HepG2 (cell line): ENCODE results near the gene ARMC2.

Experiments
- CHD2 ChIP-seq: IDR thresholded peaks from 2 replicates; pipeline ENCODE4 v1.6.1; 2011; ENCODE audit warnings: low read depth, low read length, improper control_type of control experiment
- ESRRA ChIP-seq: sonication (generic); formaldehyde crosslinking; IDR thresholded peaks from 2 replicates; pipeline ENCODE4 v1.5.1; 2020; ENCODE audit warnings: mild to moderate bottlenecking, low read depth, missing genetic modification reagents
- KDM5B ChIP-seq: sonication (generic); formaldehyde crosslinking; IDR thresholded peaks from 2 replicates; pipeline ENCODE4 v1.4.0; 2020; ENCODE audit warnings: missing genetic modification reagents, mild to moderate bottlenecking, borderline replicate concordance
- MAZ ChIP-seq, 2 experiments: sonication (generic) in 1 of 2; formaldehyde crosslinking in 1 of 2; IDR thresholded peaks; 2 replicates each; pipeline versions ENCODE4 v1.5.0 to v1.6.1; 2012 to 2020; ENCODE audit warnings: low read depth in 2 of 2, mild to moderate bottlenecking in 2 of 2, borderline replicate concordance in 1 of 2, improper control_type of control experiment in 1 of 2, low read length in 1 of 2, missing genetic modification reagents in 1 of 2, moderate library complexity in 1 of 2
- POLR2A ChIP-seq, 2 experiments: IDR thresholded peaks; 2 replicates each; pipeline ENCODE4 v1.6.1; 2011; ENCODE audit warnings: low read depth in 2 of 2, low read length in 2 of 2, mild to moderate bottlenecking in 1 of 2, moderate library complexity in 1 of 2; ENCODE audit not compliant: insufficient read depth in 1 of 2
- POLR2AphosphoS5 ChIP-seq: IDR thresholded peaks from 2 replicates; pipeline ENCODE4 v1.6.1; 2012; ENCODE audit warnings: low read depth, low read length
- PTBP1 ChIP-seq: fragments of 200-400 bp; formaldehyde crosslinking; IDR thresholded peaks from 2 replicates; pipeline ENCODE4 v1.6.1; 2018; ENCODE audit warnings: low read length, low read depth; ENCODE audit not compliant: poor library complexity, severe bottlenecking
- RFX5 ChIP-seq: IDR thresholded peaks from 2 replicates; pipeline ENCODE4 v1.6.1; 2011; ENCODE audit warnings: low read depth, low read length, improper control_type of control experiment
- SP140L ChIP-seq: sonication (generic); formaldehyde crosslinking; IDR thresholded peaks from 2 replicates; pipeline ENCODE4 v1.4.0; 2020; ENCODE audit warnings: missing genetic modification reagents, borderline replicate concordance
- TBX3 ChIP-seq: fragments of 450-650 bp; IDR thresholded peaks from 2 replicates; pipeline ENCODE4 v1.6.1; 2017; ENCODE audit warnings: antibody characterized with exemption, mild to moderate bottlenecking, inconsistent platforms, borderline replicate concordance
- ZNF343 ChIP-seq: sonication (generic); formaldehyde crosslinking; IDR thresholded peaks from 2 replicates; pipeline ENCODE4 v1.4.0; 2020; ENCODE audit warnings: mild to moderate bottlenecking, missing genetic modification reagents
- ZZZ3 ChIP-seq: sonication (generic); formaldehyde crosslinking; IDR thresholded peaks from 2 replicates; pipeline ENCODE4 v1.4.0; 2020; ENCODE audit warnings: missing genetic modification reagents, mild to moderate bottlenecking, borderline replicate concordance
- TF ChIP-seq, protein P1 (sequence below): sonication (generic); formaldehyde crosslinking; IDR thresholded peaks from 2 replicates; pipeline ENCODE4 v1.5.0; 2020; ENCODE audit warnings: mild to moderate bottlenecking, missing genetic modification reagents, moderate library complexity
- TF ChIP-seq, protein P2 (sequence below), 2 experiments: IDR thresholded peaks; 2 replicates each; pipeline ENCODE4 v1.6.1; 2011 to 2012; ENCODE audit warnings: low read length in 2 of 2, borderline replicate concordance in 1 of 2, low read depth in 1 of 2, mild to moderate bottlenecking in 1 of 2, moderate library complexity in 1 of 2

DNA sequence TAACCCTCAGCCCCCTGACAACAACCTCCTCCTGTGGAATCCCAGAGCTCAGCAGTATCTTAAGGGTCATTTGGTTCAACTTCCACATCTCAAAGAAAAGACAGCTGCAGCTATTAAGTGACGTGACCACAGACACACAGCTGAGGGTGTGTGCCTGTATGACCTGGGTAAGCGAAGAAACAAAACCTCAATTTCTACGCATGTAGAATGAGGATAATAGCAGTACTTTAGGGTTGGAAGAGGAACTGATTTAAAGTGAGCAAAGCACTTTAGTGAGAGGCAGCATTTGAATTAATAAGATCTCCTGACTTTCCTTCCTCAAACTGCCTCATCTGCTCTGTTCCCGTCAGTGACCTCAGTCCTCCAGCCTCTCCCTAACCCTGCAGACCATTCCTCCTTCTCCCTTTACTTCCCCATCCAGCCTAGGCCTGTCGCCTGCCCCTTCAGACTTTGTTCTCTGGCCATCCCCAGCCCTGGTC lies 6.8 kb upstream of the ARMC2 start:
- TF ChIP-seq RFX5: no peak
- TF ChIP-seq CHD2: no peak
- no peak for TF ChIP-seq ZNF343
- no peak for TF ChIP-seq PTBP1
- TF ChIP-seq POLR2AphosphoS5: no peak
- no peak for TF ChIP-seq SP140L (CRISPR knock-in tag)
- no peak for TF ChIP-seq ZZZ3 (CRISPR knock-in tag)
- TF ChIP-seq, protein P1, sequence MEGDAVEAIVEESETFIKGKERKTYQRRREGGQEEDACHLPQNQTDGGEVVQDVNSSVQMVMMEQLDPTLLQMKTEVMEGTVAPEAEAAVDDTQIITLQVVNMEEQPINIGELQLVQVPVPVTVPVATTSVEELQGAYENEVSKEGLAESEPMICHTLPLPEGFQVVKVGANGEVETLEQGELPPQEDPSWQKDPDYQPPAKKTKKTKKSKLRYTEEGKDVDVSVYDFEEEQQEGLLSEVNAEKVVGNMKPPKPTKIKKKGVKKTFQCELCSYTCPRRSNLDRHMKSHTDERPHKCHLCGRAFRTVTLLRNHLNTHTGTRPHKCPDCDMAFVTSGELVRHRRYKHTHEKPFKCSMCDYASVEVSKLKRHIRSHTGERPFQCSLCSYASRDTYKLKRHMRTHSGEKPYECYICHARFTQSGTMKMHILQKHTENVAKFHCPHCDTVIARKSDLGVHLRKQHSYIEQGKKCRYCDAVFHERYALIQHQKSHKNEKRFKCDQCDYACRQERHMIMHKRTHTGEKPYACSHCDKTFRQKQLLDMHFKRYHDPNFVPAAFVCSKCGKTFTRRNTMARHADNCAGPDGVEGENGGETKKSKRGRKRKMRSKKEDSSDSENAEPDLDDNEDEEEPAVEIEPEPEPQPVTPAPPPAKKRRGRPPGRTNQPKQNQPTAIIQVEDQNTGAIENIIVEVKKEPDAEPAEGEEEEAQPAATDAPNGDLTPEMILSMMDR (CRISPR knock-in tag): no peak
- no peak for TF ChIP-seq KDM5B (CRISPR knock-in tag)
- TF ChIP-seq, protein P2, sequence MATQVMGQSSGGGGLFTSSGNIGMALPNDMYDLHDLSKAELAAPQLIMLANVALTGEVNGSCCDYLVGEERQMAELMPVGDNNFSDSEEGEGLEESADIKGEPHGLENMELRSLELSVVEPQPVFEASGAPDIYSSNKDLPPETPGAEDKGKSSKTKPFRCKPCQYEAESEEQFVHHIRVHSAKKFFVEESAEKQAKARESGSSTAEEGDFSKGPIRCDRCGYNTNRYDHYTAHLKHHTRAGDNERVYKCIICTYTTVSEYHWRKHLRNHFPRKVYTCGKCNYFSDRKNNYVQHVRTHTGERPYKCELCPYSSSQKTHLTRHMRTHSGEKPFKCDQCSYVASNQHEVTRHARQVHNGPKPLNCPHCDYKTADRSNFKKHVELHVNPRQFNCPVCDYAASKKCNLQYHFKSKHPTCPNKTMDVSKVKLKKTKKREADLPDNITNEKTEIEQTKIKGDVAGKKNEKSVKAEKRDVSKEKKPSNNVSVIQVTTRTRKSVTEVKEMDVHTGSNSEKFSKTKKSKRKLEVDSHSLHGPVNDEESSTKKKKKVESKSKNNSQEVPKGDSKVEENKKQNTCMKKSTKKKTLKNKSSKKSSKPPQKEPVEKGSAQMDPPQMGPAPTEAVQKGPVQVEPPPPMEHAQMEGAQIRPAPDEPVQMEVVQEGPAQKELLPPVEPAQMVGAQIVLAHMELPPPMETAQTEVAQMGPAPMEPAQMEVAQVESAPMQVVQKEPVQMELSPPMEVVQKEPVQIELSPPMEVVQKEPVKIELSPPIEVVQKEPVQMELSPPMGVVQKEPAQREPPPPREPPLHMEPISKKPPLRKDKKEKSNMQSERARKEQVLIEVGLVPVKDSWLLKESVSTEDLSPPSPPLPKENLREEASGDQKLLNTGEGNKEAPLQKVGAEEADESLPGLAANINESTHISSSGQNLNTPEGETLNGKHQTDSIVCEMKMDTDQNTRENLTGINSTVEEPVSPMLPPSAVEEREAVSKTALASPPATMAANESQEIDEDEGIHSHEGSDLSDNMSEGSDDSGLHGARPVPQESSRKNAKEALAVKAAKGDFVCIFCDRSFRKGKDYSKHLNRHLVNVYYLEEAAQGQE (IDR thresholded peaks at IDR 0.05; ENCODE audit: borderline replicate concordance in 1 of 2, low read depth in 1 of 2, low read length in 2 of 2): no peak
- TF ChIP-seq ESRRA (CRISPR knock-in tag): no peak
- no peak for TF ChIP-seq POLR2A (IDR thresholded peaks at IDR 0.05; ENCODE audit: insufficient read depth in 1 of 2, low read depth in 2 of 2, low read length in 2 of 2)
- TF ChIP-seq TBX3: no peak
- no peak for TF ChIP-seq MAZ (IDR thresholded peaks at IDR 0.05; ENCODE audit: borderline replicate concordance, low read depth, low read length)
- no peak for TF ChIP-seq MAZ (CRISPR knock-in tag; IDR thresholded peaks at IDR 0.05; ENCODE audit: low read depth)
